H4 (cell line): ENCODE measurements around the gene PRDM15. TPM values are rescaled to one million over a fixed set of nuclear protein-coding genes. Genes with fewer than 3 reads are reported as not detected.

Experiments used
- DNase-seq: peaks from one replicate; pipeline ENCODE4 v3.0.0-alpha.2; 2015; ENCODE audit warnings: low spot score
- total RNA-seq: library from RNA; depleted of rRNA; stranded (reverse); fragments of >200 nt; shearing (Covaris generic); gene quantifications from 2 replicates; pipeline ENCODE4 v1.2.3, GENCODE V29; 2014

Gene PRDM15
- total RNA-seq, 1 experiment from 2014 or later = 2.4 TPM

DNA sequence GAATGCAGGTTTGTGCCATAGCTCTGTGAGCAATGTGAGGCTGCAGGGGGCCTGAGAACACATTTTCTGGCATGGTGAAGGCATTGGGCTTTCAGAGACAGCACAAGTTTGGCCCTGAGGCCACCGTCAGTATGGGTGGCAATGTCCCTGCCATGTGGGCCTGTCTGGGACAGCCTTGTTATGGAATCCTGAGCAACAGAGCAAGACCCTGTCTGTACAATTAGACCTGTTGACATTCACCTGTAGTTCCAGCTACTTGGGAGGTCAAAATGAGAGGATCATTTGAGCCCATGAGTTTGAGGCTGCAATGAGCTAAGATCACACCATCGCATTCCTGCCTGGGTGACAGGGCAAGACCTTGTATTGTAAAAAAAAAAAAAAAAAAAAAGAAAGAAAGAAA, 35.6 kb downstream of the PRDM15 start:
- DNase-seq = no peak

DNA sequence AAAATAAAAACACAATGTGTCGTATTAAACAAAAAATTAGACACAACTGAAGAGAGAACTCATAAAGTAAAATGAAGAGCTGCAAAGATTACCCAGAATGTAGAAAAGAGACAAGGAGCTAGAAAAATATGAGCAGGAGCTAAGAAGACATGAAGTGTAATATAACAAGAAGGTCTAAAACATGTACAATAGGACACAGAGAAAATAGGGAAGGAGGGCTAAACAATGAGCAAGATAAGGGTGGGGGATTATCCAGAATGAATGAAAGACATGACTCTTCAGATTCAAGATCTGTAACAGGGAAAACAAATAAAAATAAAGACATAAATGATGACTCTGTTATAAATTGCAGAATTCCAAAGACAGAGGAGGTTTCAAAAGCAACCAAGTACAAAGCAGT, 38.3 kb downstream of the PRDM15 start:
- DNase-seq = no peak

DNA sequence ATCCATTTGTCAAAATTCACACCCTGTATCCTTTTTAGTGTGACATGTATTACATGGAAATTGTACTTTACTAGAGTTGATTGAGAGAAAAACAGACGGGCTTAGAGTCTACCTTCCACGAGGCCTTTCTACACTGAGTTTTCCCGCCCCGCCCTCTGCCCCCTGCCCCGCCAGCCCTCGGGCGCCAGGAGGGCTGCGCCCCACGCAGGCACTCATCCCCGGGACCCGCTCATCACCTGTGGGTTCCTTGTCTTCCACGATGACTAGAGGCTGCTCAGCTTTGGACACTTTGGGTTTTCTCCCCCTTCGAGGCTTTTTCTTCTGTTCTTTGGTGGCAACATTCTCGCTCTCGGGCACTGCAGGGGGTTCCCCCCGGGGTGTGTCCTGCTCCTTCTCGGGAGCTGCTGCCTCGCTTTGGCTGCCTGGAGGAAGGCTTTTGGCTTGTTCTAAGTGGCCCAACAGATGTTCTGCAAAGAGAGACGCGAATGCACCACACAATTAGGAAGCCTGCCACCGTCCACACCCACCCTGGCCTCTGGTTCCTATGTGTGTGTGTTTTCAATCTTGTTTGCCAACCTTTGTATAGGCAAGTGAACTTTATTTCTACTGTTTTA, 39.6 kb downstream of the PRDM15 start:
- DNase-seq = no peak

DNA sequence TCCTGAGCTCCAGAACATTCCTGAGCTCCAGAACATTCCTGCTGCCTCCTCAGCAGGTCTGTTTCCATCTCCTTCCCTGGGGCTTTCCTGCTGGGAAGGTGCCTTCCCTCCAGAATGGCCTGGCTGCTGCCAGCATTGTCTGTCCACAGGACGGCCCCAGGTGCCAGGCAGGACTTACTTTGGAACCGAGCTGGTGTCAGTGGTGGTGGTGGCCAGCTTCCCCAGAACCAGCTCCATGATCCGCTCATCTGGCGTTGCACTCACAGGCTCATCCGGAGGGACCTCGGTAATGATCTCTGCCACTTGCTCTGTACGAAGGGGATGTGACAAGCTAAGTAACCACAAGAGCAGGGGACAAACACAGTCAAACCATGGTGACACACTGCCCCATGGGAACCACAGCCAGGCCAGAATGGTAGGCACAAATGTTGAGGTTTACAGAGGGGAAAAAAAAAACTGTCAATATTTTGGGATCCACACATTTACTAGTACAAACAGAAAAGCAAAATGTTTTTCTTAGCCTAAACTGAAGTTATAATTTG, 41.3 kb downstream of the PRDM15 start:
- DNase-seq = no peak

DNA sequence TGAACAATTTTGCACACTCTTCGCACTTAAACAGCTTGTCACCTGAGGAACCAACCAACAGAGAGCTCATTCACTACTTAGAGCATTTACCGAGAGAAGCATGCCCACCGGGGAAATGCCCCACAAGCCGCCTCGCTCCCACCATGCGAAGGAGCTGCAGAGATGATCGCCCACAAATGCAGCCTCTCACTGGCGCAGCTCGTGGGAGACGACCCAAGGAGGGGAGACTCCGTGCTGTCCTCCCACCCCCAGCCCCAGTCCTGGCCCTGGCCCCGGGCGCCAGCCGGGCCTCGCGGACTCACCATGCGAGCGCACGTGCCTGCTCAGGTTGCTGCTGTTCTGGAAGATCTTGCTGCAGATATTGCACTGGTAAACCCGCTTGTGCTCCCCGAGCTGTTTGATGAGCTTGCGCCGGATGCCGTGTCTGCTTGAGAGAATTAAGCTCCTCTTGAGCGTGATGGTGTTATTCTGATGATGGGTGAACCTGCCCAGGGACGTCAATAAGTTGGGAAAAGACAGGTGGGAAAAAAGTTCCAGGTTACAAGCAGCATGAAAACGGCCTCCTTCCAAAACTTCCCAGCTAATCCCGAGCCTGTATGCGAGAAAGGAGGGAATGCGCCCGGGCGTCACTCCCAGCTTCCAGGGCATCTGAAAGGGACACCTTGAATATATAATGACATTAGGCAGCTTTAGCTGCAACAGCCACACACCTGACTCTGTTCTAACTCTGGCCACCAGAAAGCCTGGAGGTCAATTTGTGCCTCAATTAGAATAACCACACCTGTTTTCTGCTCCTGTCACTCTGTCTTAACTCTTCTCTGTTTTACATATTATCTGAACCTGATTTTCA, 42.8 kb downstream of the PRDM15 start:
- DNase-seq = no peak

DNA sequence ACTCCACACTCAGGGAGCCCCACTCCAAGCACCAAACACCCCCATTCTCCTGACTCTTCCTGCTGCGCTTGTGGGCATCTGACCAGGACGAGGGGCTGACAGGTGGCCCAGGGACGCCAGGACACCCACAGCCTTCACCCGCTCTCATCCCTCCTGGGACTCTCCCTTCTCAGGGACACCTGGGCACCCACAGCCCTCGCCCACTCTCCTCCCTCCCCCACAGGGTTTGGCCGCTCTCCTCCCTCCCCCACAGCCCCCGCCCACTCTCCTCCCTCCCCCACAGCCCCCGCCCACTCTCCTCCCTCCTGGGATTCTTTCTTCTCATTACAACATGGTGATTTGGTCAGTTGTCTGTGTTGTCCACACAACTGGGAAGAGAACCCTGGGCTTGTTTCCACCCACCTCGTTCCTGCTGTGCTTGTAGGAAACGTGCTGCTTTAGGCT, 43.4 kb downstream of the PRDM15 start:
- no peak for DNase-seq

DNA sequence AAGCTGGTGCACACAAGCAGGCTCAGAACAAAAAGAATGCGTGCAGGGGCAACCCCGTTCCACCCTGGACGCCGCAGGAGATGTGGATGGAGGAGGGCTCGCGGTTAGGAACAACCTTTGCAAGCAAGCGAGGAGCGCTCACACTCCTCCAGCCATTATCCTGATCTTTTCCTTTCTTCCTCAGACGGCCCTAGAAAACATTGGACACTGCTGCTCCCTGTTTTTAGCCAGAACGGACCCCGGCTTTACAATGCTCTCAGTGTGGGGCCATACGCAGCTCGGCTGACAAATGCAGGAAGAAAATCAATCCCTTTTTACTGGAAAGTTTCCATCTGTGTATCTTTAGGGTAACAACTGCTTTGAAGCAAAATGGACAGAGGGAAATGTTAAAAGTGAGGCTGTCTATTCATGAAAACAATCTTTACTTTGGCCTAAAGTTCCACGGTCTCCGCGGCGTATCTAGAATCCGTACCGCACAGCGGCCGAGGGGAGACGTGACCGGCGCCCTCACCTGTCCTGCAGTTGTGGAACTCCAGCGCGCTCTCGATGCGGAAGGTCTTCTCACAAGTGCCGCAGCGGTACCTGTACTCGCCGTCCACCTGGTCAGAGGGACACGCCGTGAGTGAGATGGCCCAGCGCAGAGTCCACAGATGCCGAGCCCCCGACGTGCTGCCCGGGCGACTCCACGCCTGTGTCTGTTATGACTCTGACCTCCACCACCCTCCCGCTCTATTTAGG, 44.0 kb downstream of the PRDM15 start:
- no peak for DNase-seq

DNA sequence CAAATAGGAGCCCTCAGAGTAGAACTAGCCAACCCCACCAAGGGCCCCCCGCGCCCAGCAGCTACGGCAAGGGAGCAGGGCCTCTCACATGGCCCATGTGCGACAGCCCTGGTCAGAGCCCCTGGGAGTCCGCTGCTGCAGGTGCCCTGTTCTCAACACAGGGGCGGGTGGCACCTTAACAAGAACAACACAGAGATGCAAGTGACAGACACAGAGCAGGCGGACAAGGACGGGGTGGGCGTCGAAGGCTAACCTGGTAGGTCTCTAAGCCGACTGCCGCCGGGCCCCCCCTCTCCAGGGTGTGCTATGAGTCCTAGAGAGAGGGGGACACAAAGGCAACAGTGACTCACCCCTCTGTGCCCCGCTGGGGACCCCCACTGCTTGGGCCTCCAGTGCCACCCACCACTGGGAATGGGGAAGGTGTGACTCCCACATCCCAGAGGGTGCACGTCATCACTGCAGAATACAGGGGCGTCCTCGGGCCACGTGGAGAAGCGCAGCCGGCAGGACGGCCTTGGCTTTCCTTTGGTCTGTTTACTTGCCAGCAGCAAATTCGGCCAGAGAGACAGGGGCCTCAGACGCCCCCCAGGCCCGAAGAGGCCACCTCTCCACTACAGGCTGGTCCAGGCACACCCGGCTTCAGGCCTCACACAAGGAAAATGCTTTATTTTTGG, 44.8 kb downstream of the PRDM15 start:
- DNase-seq = no peak

DNA sequence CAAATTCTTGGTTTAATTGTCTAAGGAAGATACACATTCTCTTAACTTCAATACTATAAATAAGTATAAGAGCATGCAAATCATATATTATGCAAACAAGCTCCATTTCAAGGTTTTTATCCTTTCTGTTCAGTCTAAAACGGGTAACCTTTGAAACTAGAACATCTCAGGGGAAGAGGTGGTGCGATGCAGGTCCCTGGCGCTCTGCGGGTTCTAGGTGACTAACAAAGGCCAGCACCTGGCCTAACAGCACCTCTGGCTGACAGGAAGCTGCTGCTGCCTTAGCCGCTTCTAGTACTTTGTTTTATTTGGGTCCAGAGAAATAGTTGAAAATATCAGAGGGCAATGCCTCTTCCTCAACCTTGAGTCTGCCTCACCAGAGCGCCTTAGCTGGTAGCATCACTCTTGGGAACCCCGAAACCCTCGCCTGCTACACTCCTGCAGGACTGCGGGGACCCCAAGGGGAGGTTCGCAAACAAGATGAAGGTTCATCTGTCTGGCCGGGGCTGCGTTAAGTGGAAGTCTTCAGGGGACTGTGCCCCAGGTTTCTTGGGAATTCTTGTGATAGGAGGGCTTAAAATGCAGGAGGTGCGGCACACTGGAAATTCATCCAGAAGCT, 45.5 kb downstream of the PRDM15 start:
- no peak for DNase-seq

DNA sequence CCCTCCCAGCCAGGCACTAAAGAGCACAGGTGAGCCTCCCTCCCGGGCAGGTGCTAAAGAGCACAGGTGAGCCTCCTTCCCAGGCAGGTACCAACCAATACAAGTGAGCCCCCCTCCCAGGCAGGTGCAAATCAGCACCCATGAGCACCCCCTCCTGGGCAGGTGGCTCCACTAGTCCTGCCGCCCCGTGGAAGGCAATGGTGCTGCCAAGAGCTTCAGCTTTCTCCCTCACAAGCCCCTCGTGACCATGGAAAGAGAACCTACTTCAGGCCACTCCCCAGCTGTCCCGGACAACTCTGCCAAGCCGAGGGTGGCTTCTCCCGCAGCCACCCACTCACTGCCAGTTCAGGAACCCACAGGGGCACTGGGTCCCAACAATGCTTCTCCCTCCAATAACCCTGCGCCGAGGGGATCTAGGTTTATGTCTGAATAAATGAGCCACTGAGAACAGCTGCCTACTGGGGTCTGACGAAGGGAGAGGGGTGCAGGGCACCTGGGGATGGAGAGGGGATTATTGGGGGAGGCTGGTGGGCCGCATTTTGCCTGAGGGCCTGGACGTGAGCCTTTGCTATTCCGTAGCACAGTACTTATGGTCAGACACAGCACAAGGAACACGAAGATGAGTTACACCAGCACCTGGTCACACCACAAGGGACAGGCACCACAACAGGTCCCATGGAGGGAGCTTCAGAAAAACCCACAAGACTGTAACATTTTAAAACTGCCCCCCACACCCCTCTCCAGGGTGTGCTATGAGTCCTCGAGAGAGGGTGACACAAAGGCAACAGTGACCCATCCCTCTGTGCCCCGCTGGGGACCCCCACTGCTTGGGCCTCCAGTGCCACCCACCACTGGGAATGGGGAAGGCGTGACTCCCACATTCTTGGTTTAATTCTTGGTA, 46.3 kb downstream of the PRDM15 start:
- DNase-seq = no peak

DNA sequence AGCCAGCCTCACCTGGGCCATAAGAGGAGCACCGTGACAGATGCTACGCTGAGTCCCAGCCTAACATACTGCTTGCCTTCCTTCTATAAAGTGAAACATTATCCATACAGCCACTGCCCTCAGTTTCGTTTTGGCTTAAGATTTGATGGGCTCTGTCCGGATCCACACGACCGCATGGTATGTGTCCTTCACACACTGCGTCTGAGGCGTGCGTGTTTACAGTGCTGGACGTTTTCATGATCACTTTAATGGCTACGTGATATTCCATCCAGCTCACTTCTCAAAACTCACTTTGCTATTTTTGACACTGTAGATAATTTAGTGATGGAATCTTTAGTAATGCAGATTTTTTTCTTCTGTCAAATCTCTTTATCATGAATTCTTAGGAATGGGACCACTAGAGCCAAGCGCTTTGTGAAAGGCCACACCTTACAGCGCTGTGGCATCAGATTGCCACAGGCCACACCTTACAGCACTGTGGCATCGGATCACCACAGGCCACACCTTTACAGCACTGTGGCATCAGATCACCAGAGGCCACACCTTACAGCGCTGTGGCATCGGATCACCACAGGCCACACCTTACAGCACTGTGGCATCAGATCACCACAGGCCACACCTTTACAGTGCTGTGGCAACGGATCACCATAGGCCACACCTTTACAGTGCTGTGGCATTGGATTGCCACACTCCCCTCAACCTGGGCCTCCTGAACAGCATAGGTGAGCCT, 47.1 kb downstream of the PRDM15 start:
- DNase-seq = no peak

DNA sequence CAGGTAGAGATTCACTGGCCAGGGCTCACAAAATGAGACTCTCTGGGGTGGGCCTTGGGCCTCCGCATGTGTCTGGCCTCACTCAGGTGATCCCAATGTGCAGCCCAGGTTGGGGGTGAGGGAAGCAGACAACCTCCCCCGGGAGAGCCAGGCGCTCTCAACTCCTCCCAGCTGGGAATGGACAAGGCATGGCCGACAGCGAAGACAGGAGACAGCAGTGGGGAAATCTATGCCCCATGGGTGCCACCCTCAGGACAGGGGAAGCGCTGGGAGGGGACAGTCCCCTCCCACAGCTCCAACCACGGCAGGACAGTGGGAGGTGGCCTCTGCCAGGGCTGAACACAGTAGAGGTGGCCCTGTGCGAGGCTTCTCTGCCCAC, 47.7 kb downstream of the PRDM15 start:
- no peak for DNase-seq

DNA sequence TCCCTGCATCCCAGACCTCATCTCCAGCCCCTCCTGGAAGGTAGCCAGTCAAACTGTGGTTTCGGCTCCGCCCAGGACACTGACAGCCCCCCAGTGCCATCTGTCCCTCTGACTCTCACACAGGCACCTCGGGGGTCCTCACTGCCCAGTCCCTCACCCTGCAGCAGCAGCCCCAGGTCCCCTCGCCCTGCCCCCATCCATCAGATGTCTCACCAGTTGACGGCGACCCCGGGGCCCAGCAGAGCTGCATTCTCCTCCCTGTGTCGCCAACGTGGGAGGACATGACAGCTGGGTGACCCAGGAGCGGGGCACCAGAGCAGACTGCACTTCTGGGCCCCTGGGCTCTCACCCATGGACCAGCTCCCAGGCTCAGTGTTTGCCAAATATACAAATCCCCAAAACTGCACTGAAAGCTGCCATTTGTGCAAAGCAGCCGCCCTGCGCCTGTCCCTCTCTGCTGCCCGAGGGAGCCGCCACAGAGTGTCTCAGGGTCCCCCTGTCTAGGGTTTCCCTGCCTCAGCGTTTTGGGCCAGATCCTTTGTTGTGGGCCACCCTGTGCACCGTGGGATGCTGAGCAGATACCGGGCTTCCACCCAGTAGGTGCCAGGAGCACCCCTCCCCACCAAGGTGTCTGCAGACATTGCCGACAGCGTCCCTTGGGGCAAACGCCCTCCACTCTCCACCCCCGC, 48.2 kb downstream of the PRDM15 start:
- no peak for DNase-seq

DNA sequence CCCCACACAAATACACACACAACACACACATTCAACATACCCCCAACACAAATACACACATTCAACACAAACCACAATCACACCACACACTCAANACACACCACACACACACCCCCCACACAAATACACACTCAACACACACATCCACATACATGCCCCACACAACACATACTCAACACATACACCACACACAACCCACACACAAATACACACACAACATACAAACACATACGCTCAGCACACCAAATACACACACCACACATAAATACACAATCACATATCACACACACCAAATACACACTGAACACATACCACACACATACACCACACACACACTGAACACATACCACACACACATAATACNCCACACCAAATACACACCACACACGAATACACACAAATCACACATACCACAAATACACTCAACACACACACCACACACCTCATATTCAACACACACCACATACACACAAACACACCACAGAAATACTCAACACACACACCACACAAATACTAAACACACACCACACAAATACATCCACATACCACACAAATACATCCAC, 48.9 kb downstream of the PRDM15 start:
- no peak for DNase-seq

DNA sequence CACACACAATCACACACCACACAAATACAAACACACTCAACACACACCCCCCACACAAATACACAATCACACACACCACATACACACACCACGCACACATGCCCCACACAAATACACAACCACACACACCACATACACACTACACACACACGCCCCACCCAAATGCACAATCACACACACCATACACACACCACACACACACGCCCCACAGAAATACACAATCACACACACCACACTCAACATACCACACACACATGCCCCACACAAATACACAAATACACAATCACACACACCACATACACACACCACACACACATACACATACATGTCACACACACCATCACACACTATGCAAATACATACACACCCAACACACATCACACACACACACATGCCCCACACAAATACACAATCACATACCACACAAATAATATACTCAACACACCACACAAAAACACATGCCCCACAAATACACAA, 50.2 kb downstream of the PRDM15 start:
- no peak for DNase-seq

DNA sequence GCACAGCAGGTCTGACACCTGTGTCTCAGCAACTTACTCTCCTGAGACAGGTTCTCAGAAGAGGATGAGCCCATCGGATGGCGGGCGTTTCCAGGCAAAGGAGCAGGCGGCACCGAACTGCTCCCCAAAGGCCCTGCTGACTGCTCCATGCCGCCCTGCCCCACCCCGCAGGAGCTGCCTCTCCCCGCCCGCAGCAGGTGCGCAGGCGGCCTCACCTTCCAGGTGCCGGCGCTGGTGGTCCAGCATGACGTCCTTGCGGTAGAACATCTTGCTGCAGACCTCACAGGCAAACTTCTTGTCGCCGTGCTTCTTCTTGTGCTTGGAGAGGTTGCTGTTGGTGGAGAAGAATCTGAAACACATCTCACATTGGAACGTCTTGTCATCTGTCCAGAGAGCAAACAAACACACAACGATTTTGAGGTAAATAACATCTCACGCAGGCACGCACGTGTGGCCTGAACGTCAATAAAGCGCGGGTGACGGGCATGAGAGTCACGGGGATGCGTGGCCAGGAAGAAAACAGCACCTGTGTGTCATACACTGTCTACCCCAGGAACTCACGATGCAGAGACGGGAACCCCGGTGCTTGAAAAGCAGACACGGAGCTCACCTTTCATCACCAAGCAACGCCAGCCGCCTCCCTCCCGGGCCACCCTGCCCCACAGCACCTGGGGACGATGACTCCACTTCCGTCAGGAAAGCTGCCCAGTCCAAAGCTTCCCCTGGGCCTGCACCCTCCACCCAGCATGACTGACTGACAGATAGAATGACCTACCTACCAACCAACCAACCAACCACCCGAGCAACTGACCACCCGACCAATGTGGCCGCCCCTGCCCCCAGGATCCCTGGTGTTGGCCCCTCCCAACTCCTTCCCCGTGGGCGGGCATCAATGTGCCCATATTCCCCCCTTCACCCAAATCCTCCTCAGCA, 50.9 kb downstream of the PRDM15 start:
- DNase-seq = no peak

DNA sequence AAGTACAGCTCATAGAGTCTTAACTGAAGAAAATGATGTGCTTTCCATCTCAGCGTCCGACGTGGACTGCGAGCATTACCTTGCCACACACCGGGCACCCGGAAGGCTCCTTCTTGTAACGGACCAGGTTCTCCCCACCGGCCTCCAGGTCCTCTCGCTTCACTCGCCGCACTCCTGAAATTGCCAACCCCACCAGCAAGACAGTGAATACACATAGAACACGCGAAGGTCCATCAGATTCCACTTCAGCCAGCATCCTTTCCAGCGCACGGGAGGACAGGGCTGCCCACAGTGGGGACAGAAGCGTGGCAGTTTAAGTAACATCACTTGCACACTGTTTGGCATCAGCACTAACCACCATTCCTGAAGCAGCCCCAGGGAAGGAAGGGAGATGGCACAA, 53.3 kb downstream of the PRDM15 start:
- no peak for DNase-seq

DNA sequence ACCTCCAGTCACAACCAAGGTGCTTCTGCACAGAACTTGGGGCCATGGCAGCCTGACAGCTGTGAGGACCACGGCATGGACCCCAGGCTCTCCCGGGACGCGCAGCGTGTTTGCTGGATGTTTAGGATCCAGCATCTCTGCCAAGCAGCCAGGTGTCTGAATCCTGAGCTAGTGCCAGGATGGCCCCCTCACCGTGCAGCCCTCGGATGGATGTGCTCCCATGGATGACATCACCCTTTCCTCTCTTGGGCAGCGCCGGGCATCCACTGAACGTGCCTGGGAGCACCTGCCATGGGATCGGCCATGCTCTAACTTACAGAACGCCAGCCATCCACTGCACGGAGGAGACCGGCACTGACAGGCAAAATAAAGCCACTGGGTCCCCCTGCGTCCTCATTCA, 53.9 kb downstream of the PRDM15 start:
- DNase-seq = no peak
